ENCODE data around the gene GMIP. TPM values are rescaled to one million over a fixed set of nuclear protein-coding genes. Genes with fewer than 3 reads are reported as not detected.

Gene GMIP
- polyA plus RNA-seq, 1 of the 3 experiments (the other 2 are of a cell fraction) = 6.3 TPM

- no peaks in the 10 kb centered on the region for H3K9me3 ChIP-seq
- no peak overlapping the region; a peak in 1 of 4 replicates for H3K27ac ChIP-seq (ENCODE audit: low read depth in 2 of 2, low read length in 1 of 2)
- H3K4me1 ChIP-seq (ENCODE audit: control insufficient read depth in 1 of 2, insufficient read depth in 2 of 2, low read depth in 1 of 2, low read length in 1 of 2) = peaks cover 0 to 2% of the 10 kb centered on the region in 2 experiments; a peak in 1 of 4 replicates
- no peak overlapping the region for H3K9ac ChIP-seq
- POLR2A ChIA-PET = interaction anchor here (0.6 kb wide), 1 partner anchor 10 kb away, joined by 3 read pairs; no protein-coding TSS in a partner anchor
- CTCF ChIA-PET = interaction anchor here (2.5 to 6.6 kb wide), 2 partner anchors 11 to 123 kb away, joined by 12 to 45 read pairs; partner anchors contain the start of gene GMIP
- H3F3A ChIP-seq (replicated peaks; ENCODE audit: insufficient read depth) = no peaks in the 10 kb centered on the region
- H3K4me2 ChIP-seq = no peak overlapping the region
- H3K9me2 ChIP-seq = no peaks in the 10 kb centered on the region
- peaks cover 24% of the 10 kb centered on the region for H3K79me2 ChIP-seq (ENCODE audit: insufficient read depth)
- peaks cover 14% of the 10 kb centered on the region for H4K20me1 ChIP-seq (ENCODE audit: insufficient read depth)
- H3K27me3 ChIP-seq (ENCODE audit: insufficient read depth) = no peaks in the 10 kb centered on the region
- WGBS (ENCODE audit: low lambda C conversion rate) = 95% methylated on average over 10 of the region's 27 CpGs
- DNase-seq = peak; percentile 28
- H3K4me3 ChIP-seq (ENCODE audit: low read depth in 2 of 2, low read length in 1 of 2) = no peak overlapping the region
- no peak overlapping the region for H2AFZ ChIP-seq (ENCODE audit: low read depth)
- no peak for TF ChIP-seq FOXM1 (IDR thresholded peaks at IDR 0.05; ENCODE audit: low read depth)
- TF ChIP-seq REST (IDR thresholded peaks at IDR 0.05; ENCODE audit: low read depth, low read length) = no peak
- no peak for TF ChIP-seq RCOR1 (IDR thresholded peaks at IDR 0.05; ENCODE audit: low read length)
- no peak for TF ChIP-seq GABPA (IDR thresholded peaks at IDR 0.05; ENCODE audit: low read depth)
- no peak for TF ChIP-seq FOXJ3 (CRISPR knock-in tag; IDR thresholded peaks at IDR 0.05)
- TF ChIP-seq USF2 (IDR thresholded peaks at IDR 0.05; ENCODE audit: borderline replicate concordance, low read depth, low read length) = no peak
- TF ChIP-seq SMC3 (IDR thresholded peaks at IDR 0.05; ENCODE audit: low read depth, low read length) = no peak
- TF ChIP-seq YY1 (IDR thresholded peaks at IDR 0.05; ENCODE audit: low read depth) = no peak
- no peak for TF ChIP-seq TAF1 (IDR thresholded peaks at IDR 0.05; ENCODE audit: borderline replicate concordance, low read depth, low read length)
- no peak for TF ChIP-seq NFIC (IDR thresholded peaks at IDR 0.05; ENCODE audit: borderline replicate concordance)
- H3K36me3 ChIP-seq (replicated peaks in 1 of 2; ENCODE audit: control insufficient read depth in 1 of 2, insufficient read depth in 2 of 2, low read length in 1 of 2) = peaks cover 20 to 87% of the 10 kb centered on the region in 2 experiments
Measured at GRCh38 chr19:19655641-19656343, 12.3 kb upstream of the GMIP start.

- H4K20me1 ChIP-seq (ENCODE audit: insufficient read depth) = peaks cover 7% of the 10 kb centered on the region
- ChIA-PET POLR2A (interaction anchor here (0.6 kb wide), 1 partner anchor 10 kb away, joined by 3 read pairs; no protein-coding TSS in a partner anchor), CTCF (interaction anchor here (0.6 to 6.6 kb wide), 3 partner anchors 11 to 124 kb away, joined by 3 to 45 read pairs (median 12); partner anchors contain the start of gene GMIP)
- H3K9me2 ChIP-seq = no peaks in the 10 kb centered on the region
- peak; percentile 19 for DNase-seq
- H3K4me3 ChIP-seq (ENCODE audit: low read depth in 2 of 2, low read length in 1 of 2) = no peak overlapping the region
- peaks cover 0 to 2% of the 10 kb centered on the region in 2 experiments; a peak in 1 of 4 replicates for H3K4me1 ChIP-seq (ENCODE audit: control insufficient read depth in 1 of 2, insufficient read depth in 2 of 2, low read depth in 1 of 2, low read length in 1 of 2)
- H3K9me3 ChIP-seq = no peaks in the 10 kb centered on the region
- H3K27me3 ChIP-seq (ENCODE audit: insufficient read depth) = no peaks in the 10 kb centered on the region
- WGBS (ENCODE audit: low lambda C conversion rate) = 93% methylated on average over 14 of the region's 22 CpGs
- peaks cover 20 to 93% of the 10 kb centered on the region in 2 experiments for H3K36me3 ChIP-seq (replicated peaks in 1 of 2; ENCODE audit: control insufficient read depth in 1 of 2, insufficient read depth in 2 of 2, low read length in 1 of 2)
- H3K9ac ChIP-seq = no peak overlapping the region
- peaks cover 18% of the 10 kb centered on the region for H3K79me2 ChIP-seq (ENCODE audit: insufficient read depth)
- H3K27ac ChIP-seq (ENCODE audit: low read depth in 2 of 2, low read length in 1 of 2) = no peak overlapping the region
- no peaks in the 10 kb centered on the region for H3F3A ChIP-seq (replicated peaks; ENCODE audit: insufficient read depth)
- no peak overlapping the region for H3K4me2 ChIP-seq
- no peak overlapping the region for H2AFZ ChIP-seq (ENCODE audit: low read depth)
- TF ChIP-seq GATA2 (CRISPR knock-in tag; IDR thresholded peaks at IDR 0.05) = no peak
- no peak for TF ChIP-seq RAD21 (IDR thresholded peaks at IDR 0.05; ENCODE audit: low read length)
- no peak for TF ChIP-seq JUND (IDR thresholded peaks at IDR 0.05)
- no peak for TF ChIP-seq PBX3 (IDR thresholded peaks at IDR 0.05)
- TF ChIP-seq MEF2A (IDR thresholded peaks at IDR 0.05; ENCODE audit: borderline replicate concordance, low read depth) = no peak
- TF ChIP-seq TAF1 (IDR thresholded peaks at IDR 0.05; ENCODE audit: borderline replicate concordance, low read depth, low read length) = no peak
- no peak for TF ChIP-seq POLR2AphosphoS5 (IDR thresholded peaks at IDR 0.05; ENCODE audit: low read depth, low read length)
- no peak for TF ChIP-seq YY1 (IDR thresholded peaks at IDR 0.05; ENCODE audit: low read depth)
- TF ChIP-seq CTCF (IDR thresholded peaks at IDR 0.05) = no peak
- no peak for TF ChIP-seq EZH2phosphoT487 (IDR thresholded peaks at IDR 0.05; ENCODE audit: borderline replicate concordance, low read depth)
Measured at GRCh38 chr19:19655051-19655594, 11.7 kb upstream of the GMIP start.

Measured in SK-N-SH (cell line).